AG04450 (cell line): ENCODE data around the gene EBF3. TPM values are rescaled to one million over a fixed set of nuclear protein-coding genes. Genes with fewer than 3 reads are reported as not detected.

Experiments
- CTCF ChIA-PET: fragments of 300-600, 350-600 bp; formaldehyde crosslinking; extraction: SDS; loops from one replicate; lab custom pipeline; 2022; ENCODE audit warnings: antibody characterized with exemption, inconsistent platforms; lab: Charles Lee
- POLR2A ChIA-PET: fragments of 350-600 bp; formaldehyde crosslinking; extraction: SDS; loops from one replicate; lab custom pipeline; 2021; ENCODE audit warnings: antibody characterized with exemption, inconsistent platforms; lab: Yijun Ruan, JAX
- DNase-seq: peaks from one replicate; pipeline ENCODE4 v3.0.0-alpha.2; 2011; ENCODE audit warnings: low read depth, low spot score
- H3K27ac ChIP-seq: one replicate; pipeline ENCODE4 v1.5.1; 2012; ENCODE audit warnings: low read depth, low read length, control low read depth
- H3K27me3 ChIP-seq: one replicate; pipeline ENCODE4 v1.6.0; 2012; ENCODE audit warnings: low read length; ENCODE audit not compliant: control insufficient read depth, insufficient read depth
- H3K4me3 ChIP-seq: 2 replicates; pipeline ENCODE4 v1.5.1; 2011; ENCODE audit warnings: mild to moderate bottlenecking, low read depth, low read length, control low read depth
- H3K9me3 ChIP-seq: 2 replicates; pipeline ENCODE4 v1.5.1; 2012; ENCODE audit warnings: low read length; ENCODE audit not compliant: control insufficient read depth, insufficient read depth
- polyA plus RNA-seq: library from polyadenylated mRNA; depleted of rRNA; stranded (reverse); fragments of >200 nt; gene quantifications from 2 replicates; pipeline ENCODE4 v1.2.3, GENCODE V29; 2011
- TF ChIP-seq, protein P1 (sequence below): IDR thresholded peaks from 2 replicates; pipeline ENCODE4 v1.5.1; 2011; ENCODE audit warnings: low read depth, low read length, control low read depth, inconsistent platforms

EBF3 gene
- polyA plus RNA-seq, 1 experiment: 0.01 TPM

DNA sequence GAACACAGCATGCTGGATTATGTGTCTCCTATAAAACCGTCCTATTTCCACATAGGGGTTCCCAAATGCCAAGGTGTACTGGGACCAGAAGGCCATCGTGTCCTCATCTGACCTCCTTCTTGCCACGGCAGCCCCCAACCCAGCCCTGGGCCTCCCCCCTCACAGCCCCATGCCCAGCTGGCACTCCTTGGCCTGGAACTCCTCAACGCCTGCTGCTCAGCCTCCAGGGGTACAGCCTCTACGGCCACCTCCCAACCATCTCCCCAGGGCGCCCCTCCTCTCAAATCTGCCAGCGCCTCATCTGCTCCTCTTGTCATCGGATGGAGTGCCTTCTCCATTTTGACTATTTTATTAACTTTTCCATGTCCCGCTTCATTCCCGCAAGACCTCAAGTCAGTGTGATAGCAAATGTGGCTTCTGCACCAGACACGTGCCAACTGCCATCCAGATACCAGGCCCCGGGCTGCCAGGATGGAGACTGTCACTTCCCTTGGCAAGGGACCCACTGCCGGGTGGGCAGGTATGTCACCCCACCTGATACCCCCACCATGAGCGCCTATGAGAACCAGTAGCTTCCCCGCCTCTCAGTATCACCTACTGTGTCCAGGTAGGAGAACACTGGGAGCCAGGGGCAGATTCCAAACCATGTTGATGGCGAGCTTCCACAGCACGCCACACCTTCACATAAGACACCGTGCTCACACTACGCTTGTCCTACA, 106.7 kb downstream of the EBF3 start:
- Histone ChIP-seq H3K27me3 (no peaks in the 10 kb centered on the region), H3K4me3 (no peak overlapping the region), H3K9me3 (peaks cover 62% of the 10 kb centered on the region), H3K27ac (no peak overlapping the region)
- ChIA-PET POLR2A (no interaction called here), CTCF (interaction anchor here (0.5 kb wide), 1 partner anchor 21 kb away, joined by 3 read pairs; no protein-coding TSS in a partner anchor)
- TF ChIP-seq, protein P1, sequence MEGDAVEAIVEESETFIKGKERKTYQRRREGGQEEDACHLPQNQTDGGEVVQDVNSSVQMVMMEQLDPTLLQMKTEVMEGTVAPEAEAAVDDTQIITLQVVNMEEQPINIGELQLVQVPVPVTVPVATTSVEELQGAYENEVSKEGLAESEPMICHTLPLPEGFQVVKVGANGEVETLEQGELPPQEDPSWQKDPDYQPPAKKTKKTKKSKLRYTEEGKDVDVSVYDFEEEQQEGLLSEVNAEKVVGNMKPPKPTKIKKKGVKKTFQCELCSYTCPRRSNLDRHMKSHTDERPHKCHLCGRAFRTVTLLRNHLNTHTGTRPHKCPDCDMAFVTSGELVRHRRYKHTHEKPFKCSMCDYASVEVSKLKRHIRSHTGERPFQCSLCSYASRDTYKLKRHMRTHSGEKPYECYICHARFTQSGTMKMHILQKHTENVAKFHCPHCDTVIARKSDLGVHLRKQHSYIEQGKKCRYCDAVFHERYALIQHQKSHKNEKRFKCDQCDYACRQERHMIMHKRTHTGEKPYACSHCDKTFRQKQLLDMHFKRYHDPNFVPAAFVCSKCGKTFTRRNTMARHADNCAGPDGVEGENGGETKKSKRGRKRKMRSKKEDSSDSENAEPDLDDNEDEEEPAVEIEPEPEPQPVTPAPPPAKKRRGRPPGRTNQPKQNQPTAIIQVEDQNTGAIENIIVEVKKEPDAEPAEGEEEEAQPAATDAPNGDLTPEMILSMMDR: no peak
- no peak for DNase-seq

DNA sequence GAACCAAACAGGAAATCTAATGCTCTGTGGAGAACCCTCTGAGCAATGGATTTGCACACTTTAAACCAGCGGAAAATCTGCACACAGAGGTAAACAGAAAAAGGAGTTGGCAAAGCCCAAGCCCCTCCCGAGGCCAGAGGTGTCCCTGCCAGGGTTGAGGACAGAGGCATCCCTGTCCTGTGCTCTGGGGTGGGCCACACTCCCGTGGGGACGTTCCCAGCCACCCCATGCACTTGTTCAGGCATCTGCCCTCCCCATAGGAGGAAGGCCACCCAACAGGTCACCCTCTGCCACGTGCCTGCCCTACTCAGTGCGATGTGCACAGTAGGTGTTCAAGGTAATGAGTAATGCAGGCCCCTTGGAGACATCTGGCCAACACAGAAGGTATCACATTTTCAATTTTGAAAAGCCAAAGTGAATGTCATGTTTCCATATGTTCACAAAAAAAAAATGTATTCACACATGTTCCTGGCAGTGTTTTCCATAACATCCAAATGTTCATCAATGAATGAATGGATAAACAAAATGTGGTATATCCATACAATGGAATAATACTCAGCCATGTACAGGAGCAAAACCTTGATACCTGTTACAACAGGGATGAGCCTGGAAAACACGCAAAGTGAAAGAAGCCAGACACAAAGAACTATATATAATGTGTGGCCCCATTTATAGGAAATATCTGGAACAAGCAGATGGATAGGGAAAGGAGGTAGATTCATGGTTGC, 108.1 kb downstream of the EBF3 start:
- Histone ChIP-seq H3K4me3 (no peak overlapping the region), H3K27me3 (no peaks in the 10 kb centered on the region), H3K9me3 (peaks cover 55% of the 10 kb centered on the region), H3K27ac (no peak overlapping the region)
- CTCF ChIA-PET: no interaction called here
- no peak for DNase-seq
- POLR2A ChIA-PET: no interaction called here
- TF ChIP-seq, protein P1: no peak

- DNase-seq: no peak
- no peaks in the 10 kb centered on the region for H3K27me3 ChIP-seq
- no peak overlapping the region for H3K27ac ChIP-seq
- H3K4me3 ChIP-seq: no peak overlapping the region
- TF ChIP-seq, protein P1: no peak
- ChIA-PET POLR2A (no interaction called here), CTCF (no interaction called here)
- peaks cover 57% of the 10 kb centered on the region for H3K9me3 ChIP-seq
These were observed 109.0 kb downstream of the EBF3 start for GRCh38 chr10:129854796-129855705.

DNA sequence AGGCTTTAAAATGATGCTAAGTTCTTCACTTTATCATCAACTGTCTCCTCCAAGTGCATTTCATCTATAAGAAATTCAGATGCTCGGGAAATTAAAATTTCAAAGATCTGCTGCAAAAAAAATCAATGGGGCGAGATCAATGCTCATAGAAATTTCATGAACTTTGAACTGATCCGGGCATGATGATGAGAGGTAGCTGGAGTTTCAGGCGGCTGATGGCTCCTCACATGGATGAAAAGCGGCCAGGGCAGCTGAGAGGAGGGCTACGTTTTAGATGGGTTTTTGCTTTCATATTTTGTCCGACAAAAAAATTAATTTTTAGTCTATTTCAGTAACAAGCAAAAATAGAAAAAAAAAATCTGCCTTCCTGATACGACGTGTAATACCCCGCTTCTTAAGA, 109.9 kb downstream of the EBF3 start:
- no peak for DNase-seq
- TF ChIP-seq, protein P1: no peak
- POLR2A ChIA-PET: no interaction called here
- H3K9me3 ChIP-seq: peaks cover 58% of the 10 kb centered on the region
- H3K27ac ChIP-seq: no peak overlapping the region
- H3K27me3 ChIP-seq: no peaks in the 10 kb centered on the region
- CTCF ChIA-PET: no interaction called here
- H3K4me3 ChIP-seq: no peak overlapping the region
